Measurements from ENCODE around the gene TTLL1. TPM values are rescaled to one million over a fixed set of nuclear protein-coding genes. Genes with fewer than 3 reads are reported as not detected.

Gene TTLL1
- total and polyA plus RNA-seq, 5 donors = 4.2 to 6.8 (median 6.0) TPM

DNA sequence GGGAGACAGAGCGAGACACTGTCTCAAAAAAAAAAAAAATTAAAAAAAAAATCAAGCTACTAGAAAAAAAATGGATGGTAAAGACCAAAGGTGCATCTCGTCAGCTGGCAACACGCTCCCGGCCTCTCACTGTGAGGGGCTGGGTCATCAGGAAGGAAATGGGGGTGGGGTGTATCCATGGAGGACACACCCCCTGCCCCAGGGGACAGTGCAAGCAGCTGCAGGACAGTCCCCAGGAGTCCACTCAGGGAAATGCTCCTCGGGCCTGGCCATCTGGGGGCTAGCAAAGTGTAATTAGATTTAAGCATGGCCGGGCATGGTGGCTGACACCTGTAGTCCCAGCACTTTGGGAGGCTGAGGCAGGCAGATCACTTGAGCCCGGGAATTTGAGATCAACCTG, 23.1 kb downstream of the TTLL1 start:
- Histone ChIP-seq H3K27ac (ENCODE audit: low read length) (no peak overlapping the region), H3K4me3 (ENCODE audit: low read length) (no peak overlapping the region), H3K4me1 (ENCODE audit: control insufficient read depth, insufficient read depth, low read length) (no peaks in the 10 kb centered on the region), H3K27me3 (ENCODE audit: control insufficient read depth, insufficient read depth) (no peaks in the 10 kb centered on the region), H3K9me3 (ENCODE audit: control insufficient read depth, low read length) (no peaks in the 10 kb centered on the region)
- DNase-seq = peak in 2 of 3 donors; percentile 55 to 64
- intact Hi-C loops (cut with DNase I) = no loop called here
- 74% methylated on average over 7 of the region's 7 CpGs for WGBS
- ATAC-seq = peak; percentile 50 to 82

DNA sequence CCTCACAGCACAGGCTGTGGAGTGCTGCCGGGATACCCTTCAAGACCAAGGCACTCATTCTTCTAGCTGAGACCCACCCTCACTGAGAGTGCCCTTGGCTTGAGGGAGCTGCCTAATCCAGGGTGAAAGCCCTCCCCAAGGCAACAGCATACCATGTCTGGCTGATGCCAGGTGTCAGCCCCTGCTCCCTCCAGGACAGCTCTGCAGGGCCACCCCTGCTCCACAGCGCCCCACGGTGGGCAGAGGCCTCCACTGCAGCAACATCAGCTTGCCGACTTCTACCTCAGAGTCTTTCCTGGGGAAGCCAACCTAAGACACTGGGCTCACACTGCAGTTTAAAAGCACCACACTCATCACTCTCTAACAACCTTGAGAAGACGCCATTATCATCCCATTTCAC, 29.0 kb downstream of the TTLL1 start:
- no peak overlapping the region for H3K27ac ChIP-seq (ENCODE audit: low read length)
- no peaks in the 10 kb centered on the region for H3K4me1 ChIP-seq (ENCODE audit: control insufficient read depth, insufficient read depth, low read length)
- no peaks in the 10 kb centered on the region for H3K27me3 ChIP-seq (ENCODE audit: control insufficient read depth, insufficient read depth)
- intact Hi-C loops (cut with DNase I) = no loop called here
- no peaks in the 10 kb centered on the region for H3K9me3 ChIP-seq (ENCODE audit: control insufficient read depth, low read length)
- DNase-seq (peak in 1 of 3 donors; percentile 62), ATAC-seq (peak in 1 of 2 donors; percentile 37)
- H3K4me3 ChIP-seq (ENCODE audit: low read length) = no peak overlapping the region
- WGBS = 58% methylated on average over 5 of the region's 5 CpGs

DNA sequence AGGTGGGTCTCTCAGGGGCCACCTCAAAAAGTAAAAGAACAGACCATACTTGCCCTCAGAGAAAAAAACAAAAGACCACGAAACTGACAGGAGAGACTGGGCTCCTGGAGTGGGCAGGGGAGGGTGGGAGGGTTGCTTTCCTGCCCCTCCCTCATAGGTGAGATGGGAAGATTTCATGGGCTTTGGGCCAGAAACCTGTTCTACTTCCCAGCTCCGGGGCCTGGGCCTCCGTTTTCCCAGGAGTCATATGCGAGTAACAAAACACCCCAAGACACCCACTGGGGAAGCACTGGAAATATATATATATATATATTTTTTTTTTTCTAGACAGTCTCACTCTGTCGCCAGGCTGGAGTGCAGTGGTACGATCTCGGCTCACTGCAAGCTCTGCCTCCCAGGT, 31.6 kb downstream of the TTLL1 start:
- H3K4me1 ChIP-seq (ENCODE audit: control insufficient read depth, insufficient read depth, low read length) = no peaks in the 10 kb centered on the region
- H3K27ac ChIP-seq (ENCODE audit: low read length) = no peak overlapping the region
- WGBS = 92% methylated on average over 7 of the region's 7 CpGs
- no peaks in the 10 kb centered on the region for H3K27me3 ChIP-seq (ENCODE audit: control insufficient read depth, insufficient read depth)
- no peaks in the 10 kb centered on the region for H3K9me3 ChIP-seq (ENCODE audit: control insufficient read depth, low read length)
- intact Hi-C loops (cut with DNase I) = no loop called here
- DNase-seq = no peak
- ATAC-seq = no peak
- no peak overlapping the region for H3K4me3 ChIP-seq (ENCODE audit: low read length)

DNA sequence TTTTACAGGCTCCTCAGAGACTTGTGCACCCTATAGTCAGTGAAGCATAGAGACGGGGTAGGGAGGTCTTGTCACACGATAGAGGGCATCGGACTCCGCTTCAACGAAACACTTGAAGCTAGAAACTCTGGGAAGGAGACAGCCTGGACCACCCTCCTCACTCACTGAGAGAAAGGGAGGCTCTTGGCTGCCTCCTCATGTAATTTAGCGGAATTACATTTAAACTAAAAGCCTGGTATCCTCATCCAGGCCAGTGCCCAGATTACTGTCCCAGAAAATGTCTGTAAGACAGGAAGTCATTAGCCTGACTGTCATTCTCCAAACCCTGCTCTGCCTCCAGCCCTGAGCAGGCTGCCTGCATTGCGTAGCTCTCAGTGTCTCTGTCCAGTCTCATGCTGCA, 36.0 kb downstream of the TTLL1 start:
- no peak for ATAC-seq
- DNase-seq = no peak
- no peak overlapping the region for H3K27ac ChIP-seq (ENCODE audit: low read length)
- no peaks in the 10 kb centered on the region for H3K4me1 ChIP-seq (ENCODE audit: control insufficient read depth, insufficient read depth, low read length)
- intact Hi-C loops (cut with DNase I) = no loop called here
- H3K4me3 ChIP-seq (ENCODE audit: low read length) = no peak overlapping the region
- H3K27me3 ChIP-seq (ENCODE audit: control insufficient read depth, insufficient read depth) = no peaks in the 10 kb centered on the region
- H3K9me3 ChIP-seq (ENCODE audit: control insufficient read depth, low read length) = no peaks in the 10 kb centered on the region
- WGBS = 94% methylated on average over 7 of the region's 7 CpGs

DNA sequence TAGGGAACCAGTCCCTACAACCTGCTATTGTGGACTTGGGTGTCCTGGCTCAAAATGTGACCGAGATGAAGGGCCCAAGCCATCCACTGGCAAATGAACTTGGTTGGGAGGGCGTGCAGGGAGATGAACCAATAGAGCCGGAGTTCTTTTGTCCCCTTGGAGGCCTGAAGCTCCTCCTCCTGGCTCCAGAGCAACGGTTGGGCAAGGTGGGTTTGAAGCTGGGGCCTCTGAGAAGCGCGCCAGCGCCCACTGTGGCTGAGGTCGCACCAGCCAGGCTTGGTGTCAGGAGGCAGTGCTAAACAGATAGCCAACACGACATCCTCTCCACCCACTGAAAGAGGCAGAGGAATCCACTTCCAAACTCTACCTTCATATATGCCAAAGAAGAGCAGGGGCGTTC, 38.2 kb downstream of the TTLL1 start:
- 78% methylated on average over 10 of the region's 10 CpGs for WGBS
- intact Hi-C loops (cut with DNase I) = no loop called here
- Histone ChIP-seq H3K4me3 (ENCODE audit: low read length) (no peak overlapping the region), H3K27ac (ENCODE audit: low read length) (no peak overlapping the region), H3K27me3 (ENCODE audit: control insufficient read depth, insufficient read depth) (no peaks in the 10 kb centered on the region), H3K9me3 (ENCODE audit: control insufficient read depth, low read length) (no peaks in the 10 kb centered on the region), H3K4me1 (ENCODE audit: control insufficient read depth, insufficient read depth, low read length) (no peaks in the 10 kb centered on the region)
- no peak for DNase-seq
- peak in 1 of 2 donors; percentile 18 for ATAC-seq

DNA sequence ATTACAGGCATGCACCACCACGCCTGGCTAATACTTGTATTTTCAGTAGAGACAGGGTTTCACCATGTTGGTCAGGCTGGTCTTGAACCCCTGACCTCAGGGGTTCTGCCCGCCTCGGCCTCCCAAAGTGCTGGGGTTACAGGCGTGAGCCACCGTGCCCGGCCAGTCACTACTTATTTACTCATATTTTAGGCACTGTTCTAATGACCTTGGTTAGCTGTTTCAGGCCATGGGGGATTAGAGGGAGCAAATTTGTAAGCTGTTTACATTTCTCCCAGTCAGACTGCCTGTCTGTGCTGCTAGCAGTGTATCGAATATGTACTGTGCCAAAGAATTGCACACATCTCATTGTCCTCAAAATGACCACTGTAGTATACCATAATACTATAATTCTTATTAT, 41.6 kb downstream of the TTLL1 start:
- no peaks in the 10 kb centered on the region for H3K4me1 ChIP-seq (ENCODE audit: control insufficient read depth, insufficient read depth, low read length)
- DNase-seq (no peak), ATAC-seq (no peak)
- H3K4me3 ChIP-seq (ENCODE audit: low read length) = no peak overlapping the region
- H3K27me3 ChIP-seq (ENCODE audit: control insufficient read depth, insufficient read depth) = no peaks in the 10 kb centered on the region
- 94% methylated on average over 7 of the region's 7 CpGs for WGBS
- H3K27ac ChIP-seq (ENCODE audit: low read length) = no peak overlapping the region
- H3K9me3 ChIP-seq (ENCODE audit: control insufficient read depth, low read length) = no peaks in the 10 kb centered on the region
- intact Hi-C loops (cut with DNase I) = no loop called here

DNA sequence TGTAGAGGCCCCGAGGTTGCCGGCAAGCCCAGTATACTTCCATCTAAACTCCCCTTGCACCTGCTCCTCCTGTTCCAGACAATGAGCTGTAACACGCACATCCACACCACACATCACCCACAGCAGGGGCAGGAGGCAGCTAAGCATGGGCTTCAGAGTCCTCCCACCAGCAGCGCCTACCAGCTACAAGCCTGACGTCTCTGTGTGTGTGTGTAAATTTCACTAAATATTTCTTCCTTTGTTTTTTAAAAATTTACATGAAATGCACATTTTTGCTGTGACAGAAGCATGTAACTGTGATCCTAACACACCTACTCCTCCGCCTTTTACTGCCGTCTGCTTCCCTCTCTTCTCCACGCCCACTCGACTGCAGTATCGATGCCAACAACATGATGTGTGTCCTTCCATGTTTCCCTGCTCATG, 44.9 kb downstream of the TTLL1 start:
- Histone ChIP-seq H3K27ac (ENCODE audit: low read length) (no peak overlapping the region), H3K4me1 (ENCODE audit: control insufficient read depth, insufficient read depth, low read length) (no peaks in the 10 kb centered on the region), H3K9me3 (ENCODE audit: control insufficient read depth, low read length) (no peaks in the 10 kb centered on the region), H3K27me3 (ENCODE audit: control insufficient read depth, insufficient read depth) (no peaks in the 10 kb centered on the region), H3K4me3 (ENCODE audit: low read length) (no peak overlapping the region)
- DNase-seq = peak in 1 of 3 donors; percentile 9
- intact Hi-C loops (cut with DNase I) = no loop called here
- no peak for ATAC-seq
- 92% methylated on average over 10 of the region's 10 CpGs for WGBS

DNA sequence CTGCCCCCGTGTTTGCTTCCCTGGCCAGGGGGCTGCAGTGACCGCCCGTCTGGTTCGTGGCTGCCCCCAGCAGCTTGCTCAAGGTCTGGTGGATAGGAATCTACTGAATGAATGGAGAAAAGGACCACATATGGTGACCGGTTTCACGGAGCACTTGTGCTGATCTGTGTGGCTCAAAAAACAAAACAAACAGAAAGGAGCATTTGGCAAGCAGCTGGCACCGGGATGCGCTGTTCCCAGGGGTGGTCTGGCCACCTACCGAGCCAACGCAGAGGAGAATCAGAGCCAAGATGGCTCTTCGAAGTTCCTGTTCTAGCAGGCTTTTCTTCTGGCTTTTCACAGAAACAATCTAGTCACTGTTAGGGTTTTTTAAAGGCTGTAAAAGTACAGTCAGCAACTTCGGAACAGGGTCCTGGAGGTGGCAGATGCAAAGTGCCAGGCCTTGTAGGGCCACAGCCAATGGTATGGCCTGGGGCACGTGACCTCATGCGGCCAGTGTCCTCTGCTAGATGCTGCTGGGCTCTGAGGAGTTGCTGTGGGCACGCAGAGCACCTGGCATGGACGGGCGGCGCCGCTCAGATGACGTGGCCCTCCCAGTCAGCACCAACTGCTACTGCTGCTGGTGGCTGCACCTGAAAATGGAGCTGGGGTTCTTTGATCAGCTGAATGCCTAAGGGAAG, 47.0 kb downstream of the TTLL1 start:
- no peaks in the 10 kb centered on the region for H3K4me1 ChIP-seq (ENCODE audit: control insufficient read depth, insufficient read depth, low read length)
- 78% methylated on average over 20 of the region's 20 CpGs for WGBS
- H3K4me3 ChIP-seq (ENCODE audit: low read length) = no peak overlapping the region
- intact Hi-C loops (cut with DNase I) = no loop called here
- H3K27me3 ChIP-seq (ENCODE audit: control insufficient read depth, insufficient read depth) = no peaks in the 10 kb centered on the region
- no peaks in the 10 kb centered on the region for H3K9me3 ChIP-seq (ENCODE audit: control insufficient read depth, low read length)
- DNase-seq (no peak), ATAC-seq (no peak)
- no peak overlapping the region for H3K27ac ChIP-seq (ENCODE audit: low read length)

DNA sequence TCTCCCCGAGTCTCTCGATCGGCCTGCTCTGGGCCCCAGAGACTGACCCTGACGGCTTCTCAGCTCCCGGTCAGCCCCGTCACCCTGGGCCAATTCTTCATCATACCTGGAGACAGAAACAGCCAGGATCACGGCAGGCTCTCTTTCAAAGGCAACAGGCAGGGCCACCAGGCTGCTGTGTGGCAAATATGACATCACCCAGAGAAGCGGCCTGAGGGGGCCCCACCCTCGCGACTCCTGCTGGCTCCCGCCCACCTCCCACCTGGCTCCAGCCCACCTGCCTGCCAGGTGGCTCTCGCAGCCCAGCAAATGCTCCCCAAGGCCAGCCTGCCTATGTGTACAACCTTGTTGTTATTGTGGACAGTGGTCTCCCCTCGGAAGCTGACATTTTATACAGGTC, 49.4 kb downstream of the TTLL1 start:
- H3K9me3 ChIP-seq (ENCODE audit: control insufficient read depth, low read length) = no peaks in the 10 kb centered on the region
- H3K4me1 ChIP-seq (ENCODE audit: control insufficient read depth, insufficient read depth, low read length) = no peaks in the 10 kb centered on the region
- H3K4me3 ChIP-seq (ENCODE audit: low read length) = no peak overlapping the region
- 88% methylated on average over 13 of the region's 13 CpGs for WGBS
- ATAC-seq (no peak), DNase-seq (peak in 2 of 3 donors; percentile 11 to 13)
- H3K27ac ChIP-seq (ENCODE audit: low read length) = no peak overlapping the region
- H3K27me3 ChIP-seq (ENCODE audit: control insufficient read depth, insufficient read depth) = no peaks in the 10 kb centered on the region
- intact Hi-C loops (cut with DNase I) = loop anchor here in 1 of 4 donors (10.0 kb wide), 1 partner anchor 165 kb away; no protein-coding TSS in a partner anchor

DNA sequence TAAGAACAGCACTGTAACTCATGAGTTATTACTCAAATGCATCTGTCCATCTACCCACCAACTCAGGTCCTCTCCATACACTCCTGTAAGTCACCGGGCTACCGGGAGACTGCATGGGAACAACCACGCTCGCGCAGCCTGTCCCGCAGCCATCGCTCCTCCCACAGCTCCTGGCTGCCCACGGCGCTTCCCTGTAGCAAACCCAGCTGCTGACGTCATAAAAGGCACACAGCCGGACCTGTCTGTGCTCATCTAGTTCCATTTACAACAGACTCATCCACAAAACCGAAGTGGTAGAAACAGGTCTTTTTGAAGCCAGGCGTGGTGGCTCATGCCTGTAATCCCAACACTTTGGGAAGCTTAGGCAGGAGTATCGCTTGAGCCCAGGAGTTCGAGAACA, 50.9 kb downstream of the TTLL1 start:
- Histone ChIP-seq H3K4me1 (ENCODE audit: control insufficient read depth, insufficient read depth, low read length) (no peaks in the 10 kb centered on the region), H3K9me3 (ENCODE audit: control insufficient read depth, low read length) (no peaks in the 10 kb centered on the region), H3K27ac (ENCODE audit: low read length) (no peak overlapping the region), H3K4me3 (ENCODE audit: low read length) (no peak overlapping the region), H3K27me3 (ENCODE audit: control insufficient read depth, insufficient read depth) (no peaks in the 10 kb centered on the region)
- DNase-seq = peak in 2 of 3 donors; percentile 29 to 41
- 95% methylated on average over 15 of the region's 15 CpGs for WGBS
- intact Hi-C loops (cut with DNase I) = loop anchor here in 1 of 4 donors (10.0 kb wide), 1 partner anchor 164 kb away; no protein-coding TSS in a partner anchor
- no peak for ATAC-seq

DNA sequence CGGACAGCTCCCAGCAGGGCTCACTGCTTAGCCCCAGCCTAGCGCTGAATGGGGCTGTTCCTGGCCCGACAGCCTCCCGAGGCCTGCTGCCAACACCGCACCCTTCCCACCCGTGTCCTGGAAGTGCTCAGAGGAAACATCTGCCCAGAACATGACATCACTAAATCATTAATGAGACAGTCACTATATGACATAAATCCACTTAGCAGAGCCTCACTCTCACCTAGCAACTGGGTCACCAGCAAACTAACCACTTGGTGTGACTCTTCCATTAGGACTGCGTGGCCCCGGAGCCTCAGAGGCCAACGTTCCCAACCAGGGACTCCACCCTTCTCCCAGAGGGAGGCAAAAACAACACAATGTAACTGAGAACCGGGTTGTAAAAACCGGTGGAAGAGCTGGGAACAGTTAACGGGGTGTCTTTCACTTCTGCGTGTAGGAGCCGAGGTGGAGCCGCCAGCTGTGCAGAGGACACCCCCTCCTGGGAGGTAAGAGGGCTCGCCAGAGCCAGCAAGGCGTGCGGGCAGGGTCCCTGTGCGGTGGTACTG, 52.8 kb downstream of the TTLL1 start:
- ATAC-seq = peak; percentile 87 to 95
- Histone ChIP-seq H3K27me3 (ENCODE audit: control insufficient read depth, insufficient read depth) (no peaks in the 10 kb centered on the region), H3K27ac (ENCODE audit: low read length) (no peak overlapping the region), H3K4me3 (ENCODE audit: low read length) (no peak overlapping the region), H3K4me1 (ENCODE audit: control insufficient read depth, insufficient read depth, low read length) (no peaks in the 10 kb centered on the region), H3K9me3 (ENCODE audit: control insufficient read depth, low read length) (no peaks in the 10 kb centered on the region)
- DNase-seq = peak; percentile 86 to 91 (median 90)
- WGBS = 36% methylated on average over 19 of the region's 19 CpGs
- intact Hi-C loops (cut with DNase I) = loop anchor here in 1 of 4 donors (10.0 kb wide), 1 partner anchor 162 kb away; no protein-coding TSS in a partner anchor
